SW480 (cell line): ENCODE measurements around the gene LAMP1.
"Not testable (repeated sequence)": the region's sequence is repeated elsewhere in the genome, so short reads cannot be mapped to it uniquely, and the experiment has no call there.

Experiments used
- DNase-seq: peaks from one replicate; pipeline ENCODE4 v3.0.0-alpha.2; 2016; ENCODE audit warnings: low spot score

The LAMP1 gene

GRCh38 chr13:113327766-113328471 is 30.9 kb downstream of the LAMP1 start:
- no peak for DNase-seq

- DNase-seq, result no peak
These were observed 31.8 kb downstream of the LAMP1 start for GRCh38 chr13:113328851-113329250.

GRCh38 chr13:113329656-113330312 is 32.7 kb downstream of the LAMP1 start:
- DNase-seq, result no peak

GRCh38 chr13:113332615-113333014 is 35.6 kb downstream of the LAMP1 start:
- DNase-seq, result no peak

GRCh38 chr13:113333076-113333475 is 36.0 kb downstream of the LAMP1 start:
- no peak for DNase-seq

GRCh38 chr13:113337556-113337955 is 40.5 kb downstream of the LAMP1 start:
- no peak for DNase-seq

GRCh38 chr13:113337976-113338375 is 40.9 kb downstream of the LAMP1 start:
- DNase-seq, result no peak

- no peak for DNase-seq
These were observed 41.4 kb downstream of the LAMP1 start for GRCh38 chr13:113338451-113338850.

GRCh38 chr13:113342820-113343691 is 46.0 kb downstream of the LAMP1 start:
- DNase-seq, result no peak

GRCh38 chr13:113343692-113343968 is 46.6 kb downstream of the LAMP1 start:
- no peak for DNase-seq

- no peak for DNase-seq
These were observed 48.4 kb downstream of the LAMP1 start for GRCh38 chr13:113345486-113345885.

GRCh38 chr13:113347736-113348225 is 50.7 kb downstream of the LAMP1 start:
- not testable (repeated sequence) for DNase-seq

GRCh38 chr13:113348591-113348990 is 51.6 kb downstream of the LAMP1 start:
- no peak for DNase-seq

- DNase-seq, result no peak
These were observed 52.0 kb downstream of the LAMP1 start for GRCh38 chr13:113349050-113349449.

GRCh38 chr13:113349491-113349890 is 52.5 kb downstream of the LAMP1 start:
- no peak for DNase-seq

- DNase-seq, result no peak
These were observed 53.3 kb downstream of the LAMP1 start for GRCh38 chr13:113350065-113350937.

GRCh38 chr13:113350938-113351335 is 53.9 kb downstream of the LAMP1 start:
- no peak for DNase-seq

- no peak for DNase-seq
These were observed 54.5 kb downstream of the LAMP1 start for GRCh38 chr13:113351514-113352026.

GRCh38 chr13:113353254-113353653 is 56.2 kb downstream of the LAMP1 start:
- no peak for DNase-seq

GRCh38 chr13:113354831-113355610 is 58.0 kb downstream of the LAMP1 start:
- DNase-seq, result no peak

- DNase-seq, result no peak
These were observed 58.6 kb downstream of the LAMP1 start for GRCh38 chr13:113355621-113356020.
